Transverse colon (tissue), 4 donors: ENCODE results near the gene ZNF654.

Experiments used
- CTCF ChIP-seq, 5 experiments: fragments of 200-600 bp in 3 of 5; fragments of 450-650 bp in 2 of 5; sonication (generic) in 3 of 5; IDR thresholded peaks; 1 replicate in 2 of 5; 2 replicates in 3 of 5; pipeline ENCODE4 v1.5.1; 2016 to 2017; ENCODE audit warnings: antibody characterized with exemption in 5 of 5, inconsistent platforms in 3 of 5, mild to moderate bottlenecking in 2 of 5, moderate library complexity in 1 of 5
- POLR2A ChIP-seq: fragments of 450-650 bp; IDR thresholded peaks from one replicate; pipeline ENCODE4 v1.6.1; 2016; ENCODE audit warnings: antibody characterized with exemption, mild to moderate bottlenecking, moderate library complexity
- POLR2AphosphoS5 ChIP-seq, 3 donors: sonication (generic); formaldehyde crosslinking; IDR thresholded peaks; one replicate each; pipeline ENCODE4 v1.6.1; 2016; ENCODE audit warnings: antibody characterized with exemption in 3 of 3

GRCh38 chr3:88148651-88149050, 89.6 kb downstream of the ZNF654 start:
- TF ChIP-seq CTCF (IDR thresholded peaks at IDR 0.05) (no peak), POLR2AphosphoS5 (IDR thresholded peaks at IDR 0.05) (no peak), POLR2A (no peak)
